GM19240 (cell line): ENCODE data around the gene DAB2IP.

Experiments
- DNase-seq: peaks from one replicate; pipeline ENCODE4 v3.0.0; 2011; ENCODE audit warnings: low spot score; ENCODE audit not compliant: insufficient read length

Gene DAB2IP

DNA sequence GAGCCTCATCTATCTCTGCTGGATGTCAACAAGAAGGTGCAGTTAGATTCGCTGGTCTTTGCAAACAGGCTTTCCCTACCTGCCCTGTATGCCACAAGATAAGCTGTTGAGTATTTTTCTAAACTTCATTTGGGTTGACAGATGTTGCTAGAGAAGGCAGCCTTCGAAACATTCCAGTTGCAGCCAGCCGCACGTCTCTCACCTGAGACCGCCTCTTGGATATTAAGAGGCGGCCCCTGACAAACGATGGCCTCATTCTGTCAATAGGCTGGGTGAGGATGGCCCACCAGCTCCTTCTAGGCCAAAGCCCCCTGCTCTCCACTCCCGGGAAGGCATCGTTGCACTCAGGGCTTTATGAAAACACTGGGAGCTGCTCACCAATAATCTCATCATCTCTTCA is 181.6 kb downstream of the DAB2IP start:
- DNase-seq = no peak
